HG03039 (cell line): ENCODE measurements around the gene NCOA7.

Experiments used
- ATAC-seq: cut with Tn5 transposase; IDR thresholded peaks from one replicate; pipeline ENCODE4 v1.9.1; 2021; ENCODE audit warnings: mild to moderate bottlenecking, moderate library complexity; ENCODE audit not compliant: unreplicated experiment

The NCOA7 gene, protein sequence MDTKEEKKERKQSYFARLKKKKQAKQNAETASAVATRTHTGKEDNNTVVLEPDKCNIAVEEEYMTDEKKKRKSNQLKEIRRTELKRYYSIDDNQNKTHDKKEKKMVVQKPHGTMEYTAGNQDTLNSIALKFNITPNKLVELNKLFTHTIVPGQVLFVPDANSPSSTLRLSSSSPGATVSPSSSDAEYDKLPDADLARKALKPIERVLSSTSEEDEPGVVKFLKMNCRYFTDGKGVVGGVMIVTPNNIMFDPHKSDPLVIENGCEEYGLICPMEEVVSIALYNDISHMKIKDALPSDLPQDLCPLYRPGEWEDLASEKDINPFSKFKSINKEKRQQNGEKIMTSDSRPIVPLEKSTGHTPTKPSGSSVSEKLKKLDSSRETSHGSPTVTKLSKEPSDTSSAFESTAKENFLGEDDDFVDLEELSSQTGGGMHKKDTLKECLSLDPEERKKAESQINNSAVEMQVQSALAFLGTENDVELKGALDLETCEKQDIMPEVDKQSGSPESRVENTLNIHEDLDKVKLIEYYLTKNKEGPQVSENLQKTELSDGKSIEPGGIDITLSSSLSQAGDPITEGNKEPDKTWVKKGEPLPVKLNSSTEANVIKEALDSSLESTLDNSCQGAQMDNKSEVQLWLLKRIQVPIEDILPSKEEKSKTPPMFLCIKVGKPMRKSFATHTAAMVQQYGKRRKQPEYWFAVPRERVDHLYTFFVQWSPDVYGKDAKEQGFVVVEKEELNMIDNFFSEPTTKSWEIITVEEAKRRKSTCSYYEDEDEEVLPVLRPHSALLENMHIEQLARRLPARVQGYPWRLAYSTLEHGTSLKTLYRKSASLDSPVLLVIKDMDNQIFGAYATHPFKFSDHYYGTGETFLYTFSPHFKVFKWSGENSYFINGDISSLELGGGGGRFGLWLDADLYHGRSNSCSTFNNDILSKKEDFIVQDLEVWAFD

GRCh38 chr6:125790358-125791150 lies at the start of gene NCOA7:
Gene NCOA7, plus strand, starts transcription at chr6:125790960. Its CDS starts 24,395 bp downstream, at chr6:125815355.
- peak; percentile 63 for ATAC-seq

- ATAC-seq = no peak
Observed at GRCh38 chr6:125741336-125741735, 49.4 kb upstream of the NCOA7 start.

GRCh38 chr6:125742024-125742423 lies 48.7 kb upstream of the NCOA7 start:
- no peak for ATAC-seq

- no peak for ATAC-seq
Observed at GRCh38 chr6:125742464-125743120, 48.2 kb upstream of the NCOA7 start.

GRCh38 chr6:125743604-125744003 lies 47.2 kb upstream of the NCOA7 start:
- no peak for ATAC-seq

GRCh38 chr6:125745281-125746018 lies 45.3 kb upstream of the NCOA7 start:
- ATAC-seq = no peak

DNA sequence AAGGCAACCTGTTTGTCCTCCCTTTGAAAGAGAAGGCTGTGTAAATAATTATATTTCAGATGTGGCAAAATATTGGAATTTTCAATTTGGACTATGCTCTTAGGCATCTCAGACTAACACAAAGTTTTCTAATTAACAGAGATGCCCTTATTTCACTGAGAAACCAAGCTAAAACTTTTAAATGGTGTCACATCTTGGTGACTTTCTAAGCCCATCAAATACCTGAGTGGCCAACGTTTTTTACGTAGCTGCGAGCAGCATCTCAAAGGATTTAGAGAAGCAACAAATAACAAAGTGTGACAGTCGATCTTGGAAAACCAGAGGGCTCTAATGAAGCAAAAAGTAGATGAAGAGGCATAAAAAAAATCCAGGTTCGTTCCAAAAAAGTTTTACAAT lies 44.7 kb upstream of the NCOA7 start:
- no peak for ATAC-seq

GRCh38 chr6:125746731-125747588 lies 43.8 kb upstream of the NCOA7 start:
- peak; percentile 53 for ATAC-seq

GRCh38 chr6:125747589-125748405 lies 43.0 kb upstream of the NCOA7 start:
- ATAC-seq = no peak

- no peak for ATAC-seq
Observed at GRCh38 chr6:125748406-125749172, 42.2 kb upstream of the NCOA7 start.

DNA sequence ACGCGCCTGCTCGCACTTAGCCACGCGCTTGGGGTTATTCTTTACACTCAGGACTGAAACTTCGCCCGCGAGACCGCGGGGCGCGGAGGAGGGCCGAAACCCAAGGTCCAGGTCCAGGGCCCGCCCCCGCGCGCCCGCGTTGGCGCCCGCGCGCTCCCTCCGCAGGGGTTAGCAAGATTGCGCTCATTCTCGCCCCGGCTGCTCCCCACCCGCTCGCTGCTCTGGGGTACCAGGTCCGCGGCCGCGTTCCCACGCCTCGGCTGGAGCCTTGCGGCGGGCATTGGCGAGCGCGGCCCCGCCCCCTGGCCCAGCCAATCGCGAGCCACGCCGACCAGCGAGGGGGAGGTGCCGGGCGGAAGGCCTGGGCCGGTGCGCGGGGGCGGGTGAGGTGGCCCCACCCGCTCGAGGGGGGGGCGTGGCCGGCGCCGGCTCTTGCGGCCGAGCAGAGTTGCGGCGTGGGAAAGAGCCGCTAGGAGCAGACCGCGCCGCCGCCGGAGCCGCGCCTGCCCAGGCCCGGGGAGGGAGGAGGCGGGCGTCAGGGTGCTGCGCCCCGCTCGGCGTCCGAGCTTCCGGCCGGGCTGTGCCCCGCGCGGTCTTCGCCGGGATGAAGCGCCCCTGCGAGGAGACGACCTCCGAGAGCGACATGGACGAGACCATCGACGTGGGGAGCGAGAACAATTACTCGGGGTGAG lies 41.4 kb upstream of the NCOA7 start, which contains the start of gene HEY2:
Gene HEY2, plus strand, starts transcription at position 460 of the 692 bp plus-strand sequence. Its CDS starts 145 bp downstream, at position 605.
- ATAC-seq = peak; percentile 83

GRCh38 chr6:125749865-125750691 lies 40.7 kb upstream of the NCOA7 start:
- ATAC-seq = no peak

DNA sequence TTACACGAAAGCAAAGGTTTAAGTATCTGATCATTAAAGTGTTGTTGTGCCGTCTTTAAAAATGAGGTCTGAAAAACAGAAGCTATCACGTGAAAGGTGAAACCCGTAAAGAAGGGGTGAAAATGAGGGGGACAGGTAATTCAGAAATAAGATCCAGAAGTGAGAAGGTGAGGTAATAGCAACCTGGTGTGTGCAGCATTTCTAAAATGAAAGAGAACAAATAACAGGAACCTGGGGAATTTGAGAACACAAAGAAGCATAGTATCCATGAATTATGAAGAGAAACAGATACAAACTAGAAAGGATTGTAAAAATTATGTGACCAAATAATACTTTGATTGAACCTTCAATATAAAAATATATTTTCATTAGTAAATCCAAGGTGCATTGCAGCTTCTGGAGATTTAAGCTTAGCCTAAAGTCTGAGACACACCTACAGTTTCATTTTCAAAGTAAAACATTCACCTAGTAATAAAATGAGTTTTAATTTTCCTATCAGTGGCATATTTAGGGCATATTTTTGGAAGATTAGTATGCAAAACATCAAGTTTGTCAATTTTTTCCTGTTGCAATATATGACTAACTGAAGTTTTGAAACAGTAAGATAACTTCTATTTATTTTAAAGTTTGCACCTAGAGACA lies 39.9 kb upstream of the NCOA7 start:
- no peak for ATAC-seq

GRCh38 chr6:125751334-125751916 lies 39.3 kb upstream of the NCOA7 start:
- ATAC-seq = no peak

- no peak for ATAC-seq
Observed at GRCh38 chr6:125752773-125753172, 38.0 kb upstream of the NCOA7 start.
